GM18526 (cell line): ENCODE data around the gene ARID3A.
A peak's percentile ranks its signal among the peaks of the same experiment; 100 is the strongest.

Experiments
- POLR2A ChIP-seq: IDR thresholded peaks from 3 replicates; pipeline ENCODE4 v1.6.1; 2011; ENCODE audit not compliant: insufficient read length; ENCODE audit errors: extremely low read depth

The ARID3A gene

GRCh38 chr19:889662-890295 is 36.1 kb upstream of the ARID3A start:
- no peak for TF ChIP-seq POLR2A

GRCh38 chr19:890831-891230 is 35.0 kb upstream of the ARID3A start:
- no peak for TF ChIP-seq POLR2A

- TF ChIP-seq POLR2A = no peak
These were observed 33.5 kb upstream of the ARID3A start for GRCh38 chr19:892243-892893.

GRCh38 chr19:892894-893689 is 32.7 kb upstream of the ARID3A start, which contains the start of the genes MED16 and RNU6-9:
TSS of gene MED16 (minus strand) at chr19:893187. CDS start at chr19:891131, 2,056 bp downstream.
TSS of gene RNU6-9 (plus strand) at chr19:893484.
- peak; percentile 73 for TF ChIP-seq POLR2A

- no peak for TF ChIP-seq POLR2A
These were observed 29.4 kb upstream of the ARID3A start for GRCh38 chr19:896434-896833.

GRCh38 chr19:896999-897398 is 28.8 kb upstream of the ARID3A start:
- TF ChIP-seq POLR2A = no peak

- TF ChIP-seq POLR2A = no peak
These were observed 28.3 kb upstream of the ARID3A start for GRCh38 chr19:897442-898039.

- no peak for TF ChIP-seq POLR2A
These were observed 27.2 kb upstream of the ARID3A start for GRCh38 chr19:898663-899062.

GRCh38 chr19:899336-900042 is 26.3 kb upstream of the ARID3A start:
- TF ChIP-seq POLR2A = no peak

GRCh38 chr19:900043-900301 is 25.9 kb upstream of the ARID3A start:
- no peak for TF ChIP-seq POLR2A

- TF ChIP-seq POLR2A = no peak
These were observed 25.3 kb upstream of the ARID3A start for GRCh38 chr19:900302-901111.

- no peak for TF ChIP-seq POLR2A
These were observed 24.4 kb upstream of the ARID3A start for GRCh38 chr19:901216-902092.

- no peak for TF ChIP-seq POLR2A
These were observed 23.8 kb upstream of the ARID3A start for GRCh38 chr19:902093-902370.
